ENCODE results near the gene RGL1. TPM values are rescaled to one million over a fixed set of nuclear protein-coding genes. Genes with fewer than 3 reads are reported as not detected.

Gene RGL1
- total RNA-seq, 3 donors from 2014 or later, result 6.2 to 29.8 (median 15.9) TPM

- DNase-seq, result no peak
- H3K4me1 ChIP-seq (ENCODE audit: low read depth), result no peaks in the 10 kb centered on the region
- TF ChIP-seq CTCF (IDR thresholded peaks at IDR 0.05), result no peak
- H3K9me3 ChIP-seq, result no peaks in the 10 kb centered on the region
- ATAC-seq, result no peak
- no peaks in the 10 kb centered on the region for H3K36me3 ChIP-seq (ENCODE audit: low read depth)
- intact Hi-C loops (cut with DNase I, micrococcal nuclease), result no loop called here
- H3K4me3 ChIP-seq, result no peak overlapping the region
These were observed 19.4 kb downstream of the RGL1 start for GRCh38 chr1:183824291-183824690.

GRCh38 chr1:183827801-183828200 is 22.9 kb downstream of the RGL1 start:
- ATAC-seq (no peak), DNase-seq (no peak)
- Histone ChIP-seq H3K9me3 (no peaks in the 10 kb centered on the region), H3K36me3 (ENCODE audit: low read depth) (no peaks in the 10 kb centered on the region), H3K4me3 (no peak overlapping the region), H3K4me1 (ENCODE audit: low read depth) (no peaks in the 10 kb centered on the region)
- no peak for TF ChIP-seq CTCF (IDR thresholded peaks at IDR 0.05)
- intact Hi-C loops (cut with DNase I, micrococcal nuclease), result no loop called here

- no peaks in the 10 kb centered on the region for H3K4me1 ChIP-seq (ENCODE audit: low read depth)
- H3K9me3 ChIP-seq, result no peaks in the 10 kb centered on the region
- DNase-seq, result no peak
- intact Hi-C loops (cut with DNase I, micrococcal nuclease), result no loop called here
- no peak for ATAC-seq
- TF ChIP-seq CTCF (IDR thresholded peaks at IDR 0.05), result no peak
- H3K36me3 ChIP-seq (ENCODE audit: low read depth), result no peaks in the 10 kb centered on the region
- no peak overlapping the region for H3K4me3 ChIP-seq
These were observed 25.5 kb downstream of the RGL1 start for GRCh38 chr1:183830389-183830788.

- Histone ChIP-seq H3K9me3 (no peaks in the 10 kb centered on the region), H3K36me3 (ENCODE audit: low read depth) (no peaks in the 10 kb centered on the region), H3K4me1 (ENCODE audit: low read depth) (no peaks in the 10 kb centered on the region), H3K4me3 (no peak overlapping the region)
- no peak for TF ChIP-seq CTCF (IDR thresholded peaks at IDR 0.05)
- DNase-seq (no peak), ATAC-seq (no peak)
- intact Hi-C loops (cut with DNase I, micrococcal nuclease), result no loop called here
These were observed 26.4 kb downstream of the RGL1 start for GRCh38 chr1:183831311-183831710.

GRCh38 chr1:183832459-183832858 is 27.5 kb downstream of the RGL1 start:
- H3K9me3 ChIP-seq, result no peaks in the 10 kb centered on the region
- no peaks in the 10 kb centered on the region for H3K4me1 ChIP-seq (ENCODE audit: low read depth)
- no peak overlapping the region for H3K4me3 ChIP-seq
- DNase-seq (no peak), ATAC-seq (no peak)
- no peak for TF ChIP-seq CTCF (IDR thresholded peaks at IDR 0.05)
- intact Hi-C loops (cut with DNase I, micrococcal nuclease), result no loop called here
- no peaks in the 10 kb centered on the region for H3K36me3 ChIP-seq (ENCODE audit: low read depth)

GRCh38 chr1:183834568-183834967 is 29.6 kb downstream of the RGL1 start:
- Histone ChIP-seq H3K4me1 (ENCODE audit: low read depth) (no peaks in the 10 kb centered on the region), H3K4me3 (no peak overlapping the region), H3K36me3 (ENCODE audit: low read depth) (no peaks in the 10 kb centered on the region), H3K9me3 (no peaks in the 10 kb centered on the region)
- TF ChIP-seq CTCF (IDR thresholded peaks at IDR 0.05), result no peak
- no peak for DNase-seq
- intact Hi-C loops (cut with DNase I, micrococcal nuclease), result no loop called here
- ATAC-seq, result no peak

Measured in mucosa of descending colon (tissue), 3 donors.